Thyroid gland (tissue), 4 donors: ENCODE data around the gene SPDEF.

Experiments
- CTCF ChIP-seq, 6 experiments: fragments of 200-600 bp in 3 of 6; fragments of 450-650 bp in 3 of 6; sonication (generic) in 3 of 6; IDR thresholded peaks; one replicate each; pipeline ENCODE4 v1.5.1; 2016 to 2019; ENCODE audit warnings: antibody characterized with exemption in 6 of 6, mild to moderate bottlenecking in 2 of 6, inconsistent platforms in 1 of 6, moderate library complexity in 1 of 6
- POLR2A ChIP-seq, 2 donors: fragments of 450-650 bp; IDR thresholded peaks; one replicate each; pipeline ENCODE4 v1.6.1; 2017; ENCODE audit warnings: antibody characterized with exemption in 2 of 2, mild to moderate bottlenecking in 2 of 2, moderate library complexity in 1 of 2

- TF ChIP-seq POLR2A (IDR thresholded peaks at IDR 0.05) (no peak), CTCF (IDR thresholded peaks at IDR 0.05) (no peak)
Measured at GRCh38 chr6:34508425-34508824, 47.7 kb downstream of the SPDEF start.
